HepG2 (cell line): ENCODE data around the gene ZNF511. TPM values are rescaled to one million over a fixed set of nuclear protein-coding genes. Genes with fewer than 3 reads are reported as not detected.

Source experiments
- CCAR2 ChIP-seq: fragments of 200-400 bp; formaldehyde crosslinking; optimal IDR thresholded peaks from 2 replicates; pipeline ENCODE3; 2018; ENCODE audit warnings: low read depth, mild to moderate bottlenecking, low read length, moderate library complexity
- LCORL ChIP-seq, 2 experiments: fragments of 450-650 bp in 1 of 2; sonication (generic) in 1 of 2; formaldehyde crosslinking in 1 of 2; IDR thresholded peaks; 2 replicates each; pipeline versions ENCODE4 v1.5.0 to v1.6.1; 2017 to 2020; ENCODE audit warnings: antibody characterized with exemption in 1 of 2, missing genetic modification reagents in 1 of 2
- MAZ ChIP-seq, 2 experiments: sonication (generic) in 1 of 2; formaldehyde crosslinking in 1 of 2; IDR thresholded peaks; 2 replicates each; pipeline versions ENCODE4 v1.5.0 to v1.6.1; 2012 to 2020; ENCODE audit warnings: low read depth in 2 of 2, mild to moderate bottlenecking in 2 of 2, borderline replicate concordance in 1 of 2, improper control_type of control experiment in 1 of 2, low read length in 1 of 2, missing genetic modification reagents in 1 of 2, moderate library complexity in 1 of 2
- PAF1 ChIP-seq: IDR thresholded peaks from 2 replicates; pipeline ENCODE4 v1.6.1; 2016; ENCODE audit warnings: missing genetic modification reagents, missing compliant biosample characterization
- PAWR ChIP-seq: sonication (generic); formaldehyde crosslinking; IDR thresholded peaks from 2 replicates; pipeline ENCODE4 v1.4.0; 2020; ENCODE audit warnings: missing genetic modification reagents, mild to moderate bottlenecking, borderline replicate concordance
- RBAK ChIP-seq: sonication (generic); formaldehyde crosslinking; IDR thresholded peaks from 2 replicates; pipeline ENCODE4 v1.5.1; 2020; ENCODE audit warnings: mild to moderate bottlenecking, missing genetic modification reagents
- polyA plus RNA-seq, 8 experiments: library from polyadenylated mRNA; depleted of rRNA in 3 of 8; stranded (reverse) in 7 of 8; unstranded in 1 of 8; fragments of >200 nt; fragmentation: Illumina TruSeq in 4 of 8; extraction: Trizol in 4 of 8; gene quantifications; 2 replicates each; pipeline versions ENCODE4 v1.2.1 to v1.2.3, GENCODE V29; 2011 to 2016; ENCODE audit warnings: low read depth in 4 of 8, missing spikeins in 1 of 8, mixed read lengths in 1 of 8; ENCODE audit not compliant: insufficient read depth in 1 of 8
- total RNA-seq, 5 experiments: library from RNA; depleted of rRNA; stranded (reverse); fragments of >200 nt; fragmentation: Illumina TruSeq; extraction: Trizol; gene quantifications; 2 replicates each; pipeline ENCODE4 v1.2.3, GENCODE V29; 2016; ENCODE audit warnings: low read depth in 1 of 5
- TF ChIP-seq, protein P1 (sequence below), 2 experiments: IDR thresholded peaks; 2 replicates each; pipeline ENCODE4 v1.6.1; 2011 to 2012; ENCODE audit warnings: low read length in 2 of 2, borderline replicate concordance in 1 of 2, low read depth in 1 of 2, mild to moderate bottlenecking in 1 of 2, moderate library complexity in 1 of 2
- TF ChIP-seq, protein P2 (sequence below): sonication (generic); formaldehyde crosslinking; IDR thresholded peaks from 2 replicates; pipeline ENCODE4 v1.5.0; 2020; ENCODE audit warnings: mild to moderate bottlenecking, missing genetic modification reagents, borderline replicate concordance

Gene ZNF511
- total and polyA plus RNA-seq, 2 of the 13 experiments (the other 11 are each of a cell fraction or from before 2014, with no cell fraction given), result 35.6 to 66.4 TPM

DNA sequence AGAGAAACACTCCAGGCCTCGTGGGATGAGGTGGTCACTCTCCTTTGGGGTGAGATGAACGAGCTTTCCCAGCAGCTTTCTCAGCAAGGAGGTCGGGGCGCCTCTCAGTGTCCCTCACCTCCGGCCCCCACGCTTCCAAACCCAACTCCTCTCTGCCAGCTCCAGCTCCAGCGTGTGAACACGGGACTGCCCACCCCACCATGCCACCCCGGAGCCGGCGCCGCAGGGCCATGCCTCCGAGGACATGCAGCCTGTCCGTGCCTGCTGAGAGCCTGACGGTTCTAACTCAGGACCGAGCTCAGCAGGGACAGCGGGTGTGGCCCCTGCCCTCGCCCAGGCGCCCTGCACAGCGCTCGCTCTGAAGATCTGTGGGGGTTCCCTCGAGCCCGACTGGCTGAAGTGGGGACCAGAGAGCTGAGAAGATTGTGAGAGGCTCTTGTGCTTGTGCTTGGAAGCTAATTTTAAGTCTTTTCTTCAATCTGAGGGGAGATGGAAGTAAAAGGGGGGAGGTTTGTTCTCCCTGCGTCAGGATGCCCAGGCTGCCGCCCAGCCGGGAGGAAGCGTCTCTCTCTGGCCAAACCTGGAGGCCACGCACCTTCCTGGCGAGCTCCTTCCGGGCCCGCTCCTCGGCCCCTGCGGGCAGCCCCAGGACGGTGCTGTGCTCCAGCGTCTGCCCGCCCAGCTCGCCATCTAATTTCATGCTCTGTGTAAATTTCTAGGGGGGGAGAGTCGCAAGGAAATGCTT lies 26.9 kb upstream of the ZNF511 start (continued):
- TF ChIP-seq, protein P1, sequence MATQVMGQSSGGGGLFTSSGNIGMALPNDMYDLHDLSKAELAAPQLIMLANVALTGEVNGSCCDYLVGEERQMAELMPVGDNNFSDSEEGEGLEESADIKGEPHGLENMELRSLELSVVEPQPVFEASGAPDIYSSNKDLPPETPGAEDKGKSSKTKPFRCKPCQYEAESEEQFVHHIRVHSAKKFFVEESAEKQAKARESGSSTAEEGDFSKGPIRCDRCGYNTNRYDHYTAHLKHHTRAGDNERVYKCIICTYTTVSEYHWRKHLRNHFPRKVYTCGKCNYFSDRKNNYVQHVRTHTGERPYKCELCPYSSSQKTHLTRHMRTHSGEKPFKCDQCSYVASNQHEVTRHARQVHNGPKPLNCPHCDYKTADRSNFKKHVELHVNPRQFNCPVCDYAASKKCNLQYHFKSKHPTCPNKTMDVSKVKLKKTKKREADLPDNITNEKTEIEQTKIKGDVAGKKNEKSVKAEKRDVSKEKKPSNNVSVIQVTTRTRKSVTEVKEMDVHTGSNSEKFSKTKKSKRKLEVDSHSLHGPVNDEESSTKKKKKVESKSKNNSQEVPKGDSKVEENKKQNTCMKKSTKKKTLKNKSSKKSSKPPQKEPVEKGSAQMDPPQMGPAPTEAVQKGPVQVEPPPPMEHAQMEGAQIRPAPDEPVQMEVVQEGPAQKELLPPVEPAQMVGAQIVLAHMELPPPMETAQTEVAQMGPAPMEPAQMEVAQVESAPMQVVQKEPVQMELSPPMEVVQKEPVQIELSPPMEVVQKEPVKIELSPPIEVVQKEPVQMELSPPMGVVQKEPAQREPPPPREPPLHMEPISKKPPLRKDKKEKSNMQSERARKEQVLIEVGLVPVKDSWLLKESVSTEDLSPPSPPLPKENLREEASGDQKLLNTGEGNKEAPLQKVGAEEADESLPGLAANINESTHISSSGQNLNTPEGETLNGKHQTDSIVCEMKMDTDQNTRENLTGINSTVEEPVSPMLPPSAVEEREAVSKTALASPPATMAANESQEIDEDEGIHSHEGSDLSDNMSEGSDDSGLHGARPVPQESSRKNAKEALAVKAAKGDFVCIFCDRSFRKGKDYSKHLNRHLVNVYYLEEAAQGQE (IDR thresholded peaks at IDR 0.05; ENCODE audit: borderline replicate concordance in 1 of 2, low read depth in 1 of 2, low read length in 2 of 2), result no peak
- no peak for TF ChIP-seq PAF1
- TF ChIP-seq, protein P2, sequence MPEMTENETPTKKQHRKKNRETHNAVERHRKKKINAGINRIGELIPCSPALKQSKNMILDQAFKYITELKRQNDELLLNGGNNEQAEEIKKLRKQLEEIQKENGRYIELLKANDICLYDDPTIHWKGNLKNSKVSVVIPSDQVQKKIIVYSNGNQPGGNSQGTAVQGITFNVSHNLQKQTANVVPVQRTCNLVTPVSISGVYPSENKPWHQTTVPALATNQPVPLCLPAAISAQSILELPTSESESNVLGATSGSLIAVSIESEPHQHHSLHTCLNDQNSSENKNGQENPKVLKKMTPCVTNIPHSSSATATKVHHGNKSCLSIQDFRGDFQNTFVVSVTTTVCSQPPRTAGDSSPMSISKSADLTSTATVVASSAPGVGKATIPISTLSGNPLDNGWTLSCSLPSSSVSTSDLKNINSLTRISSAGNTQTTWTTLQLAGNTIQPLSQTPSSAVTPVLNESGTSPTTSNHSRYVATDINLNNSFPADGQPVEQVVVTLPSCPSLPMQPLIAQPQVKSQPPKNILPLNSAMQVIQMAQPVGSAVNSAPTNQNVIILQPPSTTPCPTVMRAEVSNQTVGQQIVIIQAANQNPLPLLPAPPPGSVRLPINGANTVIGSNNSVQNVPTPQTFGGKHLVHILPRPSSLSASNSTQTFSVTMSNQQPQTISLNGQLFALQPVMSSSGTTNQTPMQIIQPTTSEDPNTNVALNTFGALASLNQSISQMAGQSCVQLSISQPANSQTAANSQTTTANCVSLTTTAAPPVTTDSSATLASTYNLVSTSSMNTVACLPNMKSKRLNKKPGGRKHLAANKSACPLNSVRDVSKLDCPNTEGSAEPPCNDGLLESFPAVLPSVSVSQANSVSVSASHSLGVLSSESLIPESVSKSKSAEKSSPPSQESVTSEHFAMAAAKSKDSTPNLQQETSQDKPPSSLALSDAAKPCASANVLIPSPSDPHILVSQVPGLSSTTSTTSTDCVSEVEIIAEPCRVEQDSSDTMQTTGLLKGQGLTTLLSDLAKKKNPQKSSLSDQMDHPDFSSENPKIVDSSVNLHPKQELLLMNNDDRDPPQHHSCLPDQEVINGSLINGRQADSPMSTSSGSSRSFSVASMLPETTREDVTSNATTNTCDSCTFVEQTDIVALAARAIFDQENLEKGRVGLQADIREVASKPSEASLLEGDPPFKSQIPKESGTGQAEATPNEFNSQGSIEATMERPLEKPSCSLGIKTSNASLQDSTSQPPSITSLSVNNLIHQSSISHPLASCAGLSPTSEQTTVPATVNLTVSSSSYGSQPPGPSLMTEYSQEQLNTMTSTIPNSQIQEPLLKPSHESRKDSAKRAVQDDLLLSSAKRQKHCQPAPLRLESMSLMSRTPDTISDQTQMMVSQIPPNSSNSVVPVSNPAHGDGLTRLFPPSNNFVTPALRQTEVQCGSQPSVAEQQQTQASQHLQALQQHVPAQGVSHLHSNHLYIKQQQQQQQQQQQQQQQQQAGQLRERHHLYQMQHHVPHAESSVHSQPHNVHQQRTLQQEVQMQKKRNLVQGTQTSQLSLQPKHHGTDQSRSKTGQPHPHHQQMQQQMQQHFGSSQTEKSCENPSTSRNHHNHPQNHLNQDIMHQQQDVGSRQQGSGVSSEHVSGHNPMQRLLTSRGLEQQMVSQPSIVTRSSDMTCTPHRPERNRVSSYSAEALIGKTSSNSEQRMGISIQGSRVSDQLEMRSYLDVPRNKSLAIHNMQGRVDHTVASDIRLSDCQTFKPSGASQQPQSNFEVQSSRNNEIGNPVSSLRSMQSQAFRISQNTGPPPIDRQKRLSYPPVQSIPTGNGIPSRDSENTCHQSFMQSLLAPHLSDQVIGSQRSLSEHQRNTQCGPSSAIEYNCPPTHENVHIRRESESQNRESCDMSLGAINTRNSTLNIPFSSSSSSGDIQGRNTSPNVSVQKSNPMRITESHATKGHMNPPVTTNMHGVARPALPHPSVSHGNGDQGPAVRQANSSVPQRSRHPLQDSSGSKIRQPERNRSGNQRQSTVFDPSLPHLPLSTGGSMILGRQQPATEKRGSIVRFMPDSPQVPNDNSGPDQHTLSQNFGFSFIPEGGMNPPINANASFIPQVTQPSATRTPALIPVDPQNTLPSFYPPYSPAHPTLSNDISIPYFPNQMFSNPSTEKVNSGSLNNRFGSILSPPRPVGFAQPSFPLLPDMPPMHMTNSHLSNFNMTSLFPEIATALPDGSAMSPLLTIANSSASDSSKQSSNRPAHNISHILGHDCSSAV (CRISPR knock-in tag), result no peak
- no peak for TF ChIP-seq RBAK
- TF ChIP-seq LCORL (IDR thresholded peaks at IDR 0.05), result no peak
- no peak for TF ChIP-seq LCORL (CRISPR knock-in tag; IDR thresholded peaks at IDR 0.05)
- no peak for TF ChIP-seq PAWR
- no peak for TF ChIP-seq CCAR2
- TF ChIP-seq MAZ (IDR thresholded peaks at IDR 0.05; ENCODE audit: borderline replicate concordance, low read depth, low read length), result no peak
- TF ChIP-seq MAZ (CRISPR knock-in tag; IDR thresholded peaks at IDR 0.05; ENCODE audit: low read depth), result no peak
